Measurements from ENCODE around the gene ST6GALNAC6. TPM values are rescaled to one million over a fixed set of nuclear protein-coding genes. Genes with fewer than 3 reads are reported as not detected.

The ST6GALNAC6 gene
- total RNA-seq, 1 donor from 2014 or later: 94.7 TPM

- H3K4me1 ChIP-seq: peaks cover 57% of the 10 kb centered on the region
- peak overlapping the region; percentile 47 for H3K27ac ChIP-seq
- ATAC-seq (no peak), DNase-seq (no peak)
- intact Hi-C loops (cut with DNase I): no loop called here
- peak overlapping the region; percentile 38 for H3K4me3 ChIP-seq
- no peak for TF ChIP-seq CTCF (IDR thresholded peaks at IDR 0.05)
- H3K27me3 ChIP-seq: no peaks in the 10 kb centered on the region
- H3K36me3 ChIP-seq: peaks cover 7% of the 10 kb centered on the region
- H3K9me3 ChIP-seq: no peaks in the 10 kb centered on the region
Measured at GRCh38 chr9:127917603-127918002, 18.2 kb upstream of the ST6GALNAC6 start.

GRCh38 chr9:127916720-127917581, 17.5 kb upstream of the ST6GALNAC6 start, which contains the start of gene ST6GALNAC4:
TSS of gene ST6GALNAC4 (minus strand) at chr9:127917041. CDS start at chr9:127916419, 622 bp downstream.
- ATAC-seq: peak; percentile 92
- H3K27ac ChIP-seq: peak within 1 kb of the TSS; percentile 47
- no peak for TF ChIP-seq CTCF (IDR thresholded peaks at IDR 0.05)
- peaks cover 56% of the 10 kb centered on the region for H3K4me1 ChIP-seq
- peak within 1 kb of the TSS; percentile 77 for H3K4me3 ChIP-seq
- DNase-seq: peak; percentile 98
- no peaks in the 10 kb centered on the region for H3K9me3 ChIP-seq
- intact Hi-C loops (cut with DNase I): no loop called here
- H3K36me3 ChIP-seq: peaks cover 14% of the 10 kb centered on the region
- no peaks in the 10 kb centered on the region for H3K27me3 ChIP-seq

DNA sequence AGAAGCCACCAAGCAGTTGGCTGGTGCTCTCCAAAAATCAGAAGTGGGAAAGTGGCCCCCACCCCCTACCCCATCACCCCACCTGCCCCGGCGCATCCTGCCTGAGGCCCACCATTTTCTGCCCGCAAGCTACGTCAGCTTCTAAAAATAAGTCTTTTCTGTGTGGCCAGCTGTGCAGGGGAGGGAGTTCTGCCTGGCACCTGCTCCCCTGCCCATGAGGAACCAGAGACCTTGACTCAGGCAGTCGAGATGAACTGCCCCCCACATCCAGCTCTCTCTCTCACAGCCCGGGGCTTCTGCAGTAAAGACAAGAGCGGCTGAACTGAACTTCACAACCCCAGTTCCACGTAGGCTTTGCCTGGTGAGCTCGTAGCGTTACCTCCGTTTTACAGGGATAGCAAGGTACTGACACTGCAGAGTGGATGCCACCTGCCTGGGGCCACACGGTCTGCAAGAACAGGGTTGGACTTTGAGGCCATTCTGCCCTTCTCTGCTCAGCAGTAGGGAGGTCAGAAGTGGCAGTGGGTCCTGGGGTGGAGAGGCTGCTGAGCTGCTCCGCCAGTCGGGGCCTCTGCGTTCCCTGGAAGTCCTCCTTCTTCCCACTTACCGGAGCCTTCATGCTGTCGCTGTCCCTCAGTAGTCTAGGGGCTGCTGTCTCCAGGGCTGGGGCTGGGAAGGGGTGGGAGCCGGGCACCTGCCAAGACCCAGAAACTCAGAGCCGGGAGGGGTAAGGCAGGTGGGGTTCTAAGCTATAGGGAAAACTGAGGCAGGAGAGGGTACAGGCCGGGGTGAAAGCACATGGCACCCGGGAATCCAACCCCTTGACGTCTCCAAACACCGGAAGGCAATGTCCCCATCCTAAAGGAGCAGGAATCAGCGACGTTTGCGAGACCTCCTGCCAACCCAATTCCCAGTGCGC, 16.7 kb upstream of the ST6GALNAC6 start:
- Histone ChIP-seq H3K9me3 (no peaks in the 10 kb centered on the region), H3K27me3 (no peaks in the 10 kb centered on the region), H3K4me1 (peaks cover 48% of the 10 kb centered on the region), H3K36me3 (peaks cover 22% of the 10 kb centered on the region), H3K4me3 (peak overlapping the region; percentile 77), H3K27ac (peak overlapping the region; percentile 42)
- intact Hi-C loops (cut with DNase I): no loop called here
- TF ChIP-seq CTCF (IDR thresholded peaks at IDR 0.05): no peak
- ATAC-seq: no peak
- no peak for DNase-seq

DNA sequence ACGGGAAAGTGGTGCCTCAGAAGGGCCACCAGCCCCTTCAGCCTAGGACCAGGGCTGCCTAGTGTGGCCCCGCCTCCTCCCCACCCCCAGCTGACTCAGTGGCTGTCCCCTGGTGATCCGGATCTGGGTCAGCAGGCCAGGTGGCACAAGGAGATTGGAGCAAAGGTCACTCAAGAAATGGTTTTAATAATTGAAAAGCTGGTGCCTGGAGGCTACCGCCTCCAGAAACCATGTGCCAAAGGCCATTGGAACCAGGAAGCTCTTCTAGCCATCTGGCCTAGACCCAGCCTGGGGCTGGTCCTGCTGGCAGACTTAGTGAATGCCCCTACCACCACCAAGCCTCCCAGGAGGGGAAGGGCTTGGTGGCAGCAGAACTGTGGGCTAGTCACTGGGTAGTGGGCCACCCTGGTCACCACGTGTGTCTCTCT, 15.9 kb upstream of the ST6GALNAC6 start:
- peak overlapping the region; percentile 77 for H3K4me3 ChIP-seq
- peaks cover 54% of the 10 kb centered on the region for H3K4me1 ChIP-seq
- DNase-seq (no peak), ATAC-seq (no peak)
- no peaks in the 10 kb centered on the region for H3K9me3 ChIP-seq
- no peak for TF ChIP-seq CTCF (IDR thresholded peaks at IDR 0.05)
- no peaks in the 10 kb centered on the region for H3K27me3 ChIP-seq
- H3K27ac ChIP-seq: no peak overlapping the region
- H3K36me3 ChIP-seq: peaks cover 27% of the 10 kb centered on the region
- intact Hi-C loops (cut with DNase I): no loop called here

- Histone ChIP-seq H3K9me3 (no peaks in the 10 kb centered on the region), H3K4me3 (no peak overlapping the region), H3K36me3 (peaks cover 32% of the 10 kb centered on the region), H3K4me1 (peaks cover 43% of the 10 kb centered on the region), H3K27me3 (no peaks in the 10 kb centered on the region), H3K27ac (no peak overlapping the region)
- intact Hi-C loops (cut with DNase I): no loop called here
- DNase-seq (no peak), ATAC-seq (no peak)
- TF ChIP-seq CTCF (IDR thresholded peaks at IDR 0.05): no peak
Measured at GRCh38 chr9:127913682-127914081, 14.3 kb upstream of the ST6GALNAC6 start.
